Ammon's horn (tissue), 1 donor: ENCODE data around the gene POLR3F.
"Not testable (repeated sequence)": the region's sequence is repeated elsewhere in the genome, so short reads cannot be mapped to it uniquely, and the experiment has no call there.

Source experiments
- DNase-seq: peaks from one replicate; pipeline ENCODE4 v3.0.0-alpha.2; 2016; ENCODE audit warnings: low spot score

The POLR3F gene

DNA sequence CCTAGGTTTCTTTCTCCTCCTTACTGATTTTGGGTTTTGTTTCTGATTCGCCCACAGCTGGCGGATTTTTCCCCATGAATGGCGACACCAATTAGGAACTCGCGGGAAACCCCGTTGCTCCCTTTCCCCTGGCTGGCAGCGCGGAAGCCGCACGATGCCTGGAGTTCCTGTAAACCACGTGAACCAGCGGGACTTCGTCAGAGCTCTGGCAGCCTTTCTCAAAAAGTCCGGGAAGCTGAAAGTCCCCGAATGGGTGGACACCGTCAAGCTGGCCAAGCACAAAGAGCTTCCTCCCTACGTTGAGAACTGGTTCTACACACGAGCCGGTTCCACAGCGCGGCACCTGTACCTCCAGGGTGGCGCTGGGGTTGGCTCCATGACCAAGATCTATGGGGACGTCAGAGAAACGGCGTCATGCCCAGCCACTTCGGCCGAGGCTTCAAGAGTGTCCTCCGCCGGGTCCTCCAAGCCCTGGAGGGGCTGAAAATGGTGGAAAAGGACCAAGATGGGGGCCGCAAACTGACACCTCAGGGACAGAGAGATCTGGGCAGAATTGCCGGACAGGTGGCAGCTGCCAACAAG is 37.4 kb downstream of the POLR3F start:
- no peak for DNase-seq

GRCh38 chr20:18506744-18507143 is 39.6 kb downstream of the POLR3F start:
- peak; percentile 12 for DNase-seq

DNA sequence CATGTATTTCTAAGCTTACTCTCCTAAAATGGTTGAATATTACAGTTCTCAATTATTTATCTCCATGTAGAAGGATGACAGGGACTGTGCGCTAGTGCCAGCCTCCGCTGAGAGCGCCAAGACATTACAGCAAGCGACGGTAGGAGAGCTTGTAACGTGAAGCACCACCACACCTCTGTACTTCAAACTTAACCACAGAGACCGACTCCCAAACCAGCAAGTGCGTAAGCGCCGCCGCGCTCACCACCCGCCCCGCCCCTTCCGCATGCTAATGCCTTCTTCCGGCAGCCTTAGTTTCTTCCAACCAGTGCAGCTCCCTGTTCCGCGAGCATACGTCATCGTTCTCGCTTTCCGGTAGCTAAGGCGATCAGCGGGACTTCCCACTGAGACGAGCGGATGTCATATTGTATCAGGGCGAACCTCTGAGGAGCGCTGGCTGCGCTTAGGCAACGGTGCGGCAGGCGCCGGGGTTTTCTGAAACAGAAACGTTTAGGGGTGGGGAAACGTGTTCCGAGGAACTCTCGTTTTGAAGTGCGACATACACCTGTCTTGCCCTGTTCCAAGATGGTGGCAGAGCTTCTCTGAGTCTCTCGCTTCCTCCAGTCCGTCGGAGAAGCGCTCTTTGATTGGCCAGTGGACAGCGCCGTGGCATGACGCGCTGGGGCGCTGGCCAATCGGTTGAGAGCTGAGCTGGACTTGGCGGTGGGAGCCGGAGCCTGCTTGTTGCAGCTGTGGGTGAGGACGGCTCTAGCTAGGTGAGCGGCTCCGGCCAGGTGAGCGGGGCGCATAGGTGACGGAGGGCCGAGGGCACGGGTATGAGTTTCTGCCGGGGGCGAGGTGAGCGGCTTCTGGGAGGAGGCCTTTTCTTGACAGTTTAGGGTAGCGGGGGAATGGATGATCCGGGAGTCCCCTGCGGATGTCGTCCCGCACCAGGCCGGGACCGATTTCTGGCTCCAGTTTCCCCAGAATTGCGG is 40.3 kb downstream of the POLR3F start, which contains the start of gene SEC23B:
Gene SEC23B (plus strand): TSS at position 723 of the 974 bp plus-strand sequence. CDS start 2,896 bp downstream, outside the sequence.
- peak; percentile 99 for DNase-seq

DNA sequence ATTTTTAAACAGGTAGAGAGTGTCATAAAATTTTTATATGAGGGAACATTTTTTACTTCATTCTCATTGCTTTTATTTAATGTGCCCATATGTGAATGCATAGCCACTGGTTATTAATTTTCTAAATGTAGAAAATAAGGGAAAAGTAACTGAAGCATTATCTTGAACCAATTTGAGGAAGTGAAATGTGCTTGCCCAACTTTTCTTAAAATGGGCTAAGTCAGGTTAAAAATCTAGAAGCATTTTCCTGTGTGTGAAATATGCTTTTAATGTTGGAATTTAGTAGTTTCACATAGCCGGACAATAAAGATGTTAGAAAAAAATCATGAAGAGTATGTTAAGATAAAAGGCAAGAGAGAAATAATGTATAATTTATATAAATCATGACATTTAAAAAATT is 44.4 kb downstream of the POLR3F start:
- DNase-seq = no peak

DNA sequence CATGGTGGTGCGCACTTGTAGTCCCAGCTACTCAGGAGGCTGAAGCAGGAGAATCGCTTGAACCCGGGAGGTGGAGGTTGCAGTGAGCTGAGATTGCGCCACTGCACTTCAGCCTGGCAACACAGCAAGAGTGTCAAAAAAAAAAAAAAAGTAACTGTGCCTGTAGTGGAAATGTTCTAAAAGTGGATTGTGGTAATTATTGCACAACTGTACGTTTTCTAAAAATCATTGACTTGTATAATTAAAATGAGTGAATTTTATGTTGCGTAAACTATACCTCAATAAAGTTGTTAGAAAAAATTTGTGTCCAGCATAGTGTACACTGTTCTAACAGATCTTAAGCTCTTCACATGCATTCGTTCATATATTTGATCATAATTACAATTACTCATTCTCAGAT is 46.0 kb downstream of the POLR3F start:
- no peak for DNase-seq

- DNase-seq = no peak
These were observed 46.9 kb downstream of the POLR3F start for GRCh38 chr20:18514127-18514526.

- no peak for DNase-seq
These were observed 48.8 kb downstream of the POLR3F start for GRCh38 chr20:18515973-18516372.

- not testable (repeated sequence) for DNase-seq
These were observed 54.9 kb downstream of the POLR3F start for GRCh38 chr20:18522066-18522465.

GRCh38 chr20:18523066-18523465 is 55.9 kb downstream of the POLR3F start:
- no peak for DNase-seq

- no peak for DNase-seq
These were observed 57.5 kb downstream of the POLR3F start for GRCh38 chr20:18524646-18525045.

- not testable (repeated sequence) for DNase-seq
These were observed 59.6 kb downstream of the POLR3F start for GRCh38 chr20:18526761-18527160.

GRCh38 chr20:18527339-18527738 is 60.1 kb downstream of the POLR3F start:
- DNase-seq = no peak

DNA sequence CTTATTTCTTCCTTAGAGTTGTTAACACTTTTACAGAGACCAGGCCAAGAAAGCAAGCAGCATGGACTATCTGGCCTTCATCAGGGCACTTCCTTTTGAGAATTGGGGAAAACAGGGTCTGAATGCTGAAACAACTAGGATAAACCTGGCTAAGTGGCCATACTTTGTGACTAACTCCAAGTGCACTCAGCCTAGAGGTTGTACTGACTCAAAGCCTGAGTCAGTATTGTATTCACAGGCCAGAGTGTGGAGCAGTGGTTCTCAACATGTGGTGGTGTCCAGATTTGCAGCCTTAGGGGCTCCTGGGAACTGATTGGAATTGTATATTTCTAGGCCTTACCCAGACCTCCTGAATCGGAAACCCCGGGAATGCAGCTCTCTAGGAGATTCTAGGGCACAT is 60.6 kb downstream of the POLR3F start:
- DNase-seq = no peak

DNA sequence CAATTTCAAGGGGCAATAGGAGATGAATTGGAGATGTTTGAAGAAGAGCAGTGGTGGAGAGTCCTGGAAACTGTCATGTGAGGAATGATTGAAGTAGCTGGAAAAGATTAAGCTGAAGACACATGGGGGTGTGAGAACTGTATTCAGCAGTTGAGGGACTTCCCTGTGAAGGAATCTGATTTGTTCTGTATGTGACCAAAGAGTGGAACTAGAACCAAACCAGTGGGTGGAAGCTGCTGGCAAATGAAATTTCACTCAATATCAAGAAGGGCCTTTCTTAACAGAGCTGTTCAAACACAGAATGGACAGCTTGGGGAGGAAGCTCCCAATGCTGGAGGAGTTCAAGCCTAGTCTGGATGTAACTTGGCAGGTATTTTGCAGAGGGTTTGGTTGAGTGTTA is 61.9 kb downstream of the POLR3F start:
- DNase-seq = no peak

- DNase-seq = no peak
These were observed 65.4 kb downstream of the POLR3F start for GRCh38 chr20:18532626-18533025.

DNA sequence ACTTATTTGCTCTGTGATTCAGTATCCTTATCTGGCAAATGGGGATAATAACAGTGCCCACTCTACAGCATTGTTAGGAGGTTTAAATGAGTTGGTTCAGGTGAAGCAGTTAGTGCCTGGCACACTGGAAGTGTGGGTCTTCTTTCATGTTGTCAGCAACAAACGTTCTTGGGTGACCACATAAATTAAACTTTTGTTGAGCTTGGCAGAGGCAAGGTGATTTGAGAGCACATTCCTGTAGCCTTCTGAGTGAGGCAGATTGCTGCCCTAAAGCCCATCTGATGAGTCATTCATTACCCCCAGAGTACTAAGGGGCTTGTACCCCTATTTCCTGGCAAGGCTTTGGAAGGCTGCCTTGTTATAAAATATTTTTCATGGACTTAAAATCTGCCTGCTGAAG is 66.3 kb downstream of the POLR3F start:
- no peak for DNase-seq

GRCh38 chr20:18533978-18534644 is 66.9 kb downstream of the POLR3F start:
- DNase-seq = no peak
